Tibial nerve (tissue), 4 donors: ENCODE results near the gene TNIK.

Source experiments
- EP300 ChIP-seq, 2 donors: sonication (generic); formaldehyde crosslinking; IDR thresholded peaks; one replicate each; pipeline ENCODE4 v1.6.1; 2017; ENCODE audit warnings: antibody characterized with exemption in 2 of 2, mild to moderate bottlenecking in 1 of 2
- POLR2A ChIP-seq, 2 donors: fragments of 450-650 bp; IDR thresholded peaks; one replicate each; pipeline ENCODE4 v1.6.1; 2017; ENCODE audit warnings: antibody characterized with exemption in 2 of 2, mild to moderate bottlenecking in 2 of 2, moderate library complexity in 2 of 2
- TF ChIP-seq, protein P1 (sequence below), 5 experiments: fragments of 200-600 bp in 3 of 5; fragments of 450-650 bp in 2 of 5; sonication (generic) in 3 of 5; IDR thresholded peaks; one replicate each; pipeline ENCODE4 v1.5.1; 2016 to 2019; ENCODE audit warnings: antibody characterized with exemption in 5 of 5, mild to moderate bottlenecking in 3 of 5, moderate library complexity in 2 of 5

- TF ChIP-seq POLR2A (IDR thresholded peaks at IDR 0.05): no peak
- TF ChIP-seq, protein P1, sequence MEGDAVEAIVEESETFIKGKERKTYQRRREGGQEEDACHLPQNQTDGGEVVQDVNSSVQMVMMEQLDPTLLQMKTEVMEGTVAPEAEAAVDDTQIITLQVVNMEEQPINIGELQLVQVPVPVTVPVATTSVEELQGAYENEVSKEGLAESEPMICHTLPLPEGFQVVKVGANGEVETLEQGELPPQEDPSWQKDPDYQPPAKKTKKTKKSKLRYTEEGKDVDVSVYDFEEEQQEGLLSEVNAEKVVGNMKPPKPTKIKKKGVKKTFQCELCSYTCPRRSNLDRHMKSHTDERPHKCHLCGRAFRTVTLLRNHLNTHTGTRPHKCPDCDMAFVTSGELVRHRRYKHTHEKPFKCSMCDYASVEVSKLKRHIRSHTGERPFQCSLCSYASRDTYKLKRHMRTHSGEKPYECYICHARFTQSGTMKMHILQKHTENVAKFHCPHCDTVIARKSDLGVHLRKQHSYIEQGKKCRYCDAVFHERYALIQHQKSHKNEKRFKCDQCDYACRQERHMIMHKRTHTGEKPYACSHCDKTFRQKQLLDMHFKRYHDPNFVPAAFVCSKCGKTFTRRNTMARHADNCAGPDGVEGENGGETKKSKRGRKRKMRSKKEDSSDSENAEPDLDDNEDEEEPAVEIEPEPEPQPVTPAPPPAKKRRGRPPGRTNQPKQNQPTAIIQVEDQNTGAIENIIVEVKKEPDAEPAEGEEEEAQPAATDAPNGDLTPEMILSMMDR (IDR thresholded peaks at IDR 0.05): no peak
- no peak for TF ChIP-seq EP300 (IDR thresholded peaks at IDR 0.05)
These were observed 9.2 kb upstream of the TNIK start for GRCh38 chr3:171469376-171469775.
